Activated naive CD4-positive, alpha-beta T cell treated with anti-CD3 and anti-CD28 coated beads, Interleukin-2, amount 10 ng/mL, durations not matched to agents 7 days and 5 days (primary cell): ENCODE data around the gene WDR18.
A peak's percentile ranks its signal among the peaks of the same experiment; 100 is the strongest.

Experiments
- CTCF ChIA-PET: fragments of 350-600 bp; sonication (Branson Sonifier 250); formaldehyde crosslinking; loops from one replicate; lab custom pipeline; 2021; ENCODE audit warnings: antibody characterized with exemption; lab: Charles Lee
- DNase-seq: peaks from one replicate; pipeline ENCODE4 v3.0.0-alpha.2; 2020
- H3K27ac Mint-ChIP-seq: one replicate; pipeline ENCODE4 v1.8.0; 2021; ENCODE audit warnings: mild to moderate bottlenecking, moderate library complexity, mixed read lengths
- H3K27me3 Mint-ChIP-seq: one replicate; pipeline ENCODE4 v1.8.0; 2021; ENCODE audit warnings: mild to moderate bottlenecking, mixed read lengths
- H3K36me3 Mint-ChIP-seq: one replicate; pipeline ENCODE4 v1.8.0; 2021; ENCODE audit warnings: mixed read lengths
- H3K4me1 Mint-ChIP-seq: one replicate; pipeline ENCODE4 v1.8.0; 2021; ENCODE audit warnings: mixed read lengths
- H3K4me3 Mint-ChIP-seq: one replicate; pipeline ENCODE4 v1.8.0; 2021; ENCODE audit warnings: mild to moderate bottlenecking, moderate library complexity, mixed read lengths
- H3K9me3 Mint-ChIP-seq: one replicate; pipeline ENCODE4 v1.8.0; 2021; ENCODE audit warnings: mixed read lengths

Gene WDR18

DNA sequence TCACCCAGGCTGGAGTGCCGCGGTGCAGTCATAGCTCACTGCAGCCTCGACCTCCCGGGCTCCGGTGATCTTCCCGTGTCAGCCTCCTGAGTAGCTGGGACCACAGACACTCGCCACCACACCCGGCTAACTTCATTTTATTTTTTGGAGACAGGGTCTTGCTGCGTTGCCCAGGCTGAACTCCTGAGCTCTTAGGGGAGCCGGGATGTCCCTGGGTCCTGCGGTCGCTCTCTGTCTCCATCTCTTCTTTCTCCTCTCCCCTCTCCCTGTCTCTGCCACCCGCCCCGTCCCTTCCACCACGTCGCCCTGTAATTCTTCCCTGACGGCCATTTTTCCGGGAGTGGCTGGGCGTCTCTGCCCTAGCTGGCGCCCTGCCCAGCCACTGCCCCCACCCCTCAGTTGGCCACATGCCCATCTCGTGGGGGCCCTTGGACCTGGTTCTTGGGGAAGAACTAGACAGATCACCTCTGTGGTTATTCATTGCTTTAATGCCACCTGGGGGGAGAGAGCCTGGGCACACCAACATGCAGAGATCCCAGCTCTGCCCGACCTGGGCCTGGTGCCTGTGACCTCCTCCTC is 39.4 kb upstream of the WDR18 start:
- H3K9me3 Mint-ChIP-seq: no peaks in the 10 kb centered on the region

DNA sequence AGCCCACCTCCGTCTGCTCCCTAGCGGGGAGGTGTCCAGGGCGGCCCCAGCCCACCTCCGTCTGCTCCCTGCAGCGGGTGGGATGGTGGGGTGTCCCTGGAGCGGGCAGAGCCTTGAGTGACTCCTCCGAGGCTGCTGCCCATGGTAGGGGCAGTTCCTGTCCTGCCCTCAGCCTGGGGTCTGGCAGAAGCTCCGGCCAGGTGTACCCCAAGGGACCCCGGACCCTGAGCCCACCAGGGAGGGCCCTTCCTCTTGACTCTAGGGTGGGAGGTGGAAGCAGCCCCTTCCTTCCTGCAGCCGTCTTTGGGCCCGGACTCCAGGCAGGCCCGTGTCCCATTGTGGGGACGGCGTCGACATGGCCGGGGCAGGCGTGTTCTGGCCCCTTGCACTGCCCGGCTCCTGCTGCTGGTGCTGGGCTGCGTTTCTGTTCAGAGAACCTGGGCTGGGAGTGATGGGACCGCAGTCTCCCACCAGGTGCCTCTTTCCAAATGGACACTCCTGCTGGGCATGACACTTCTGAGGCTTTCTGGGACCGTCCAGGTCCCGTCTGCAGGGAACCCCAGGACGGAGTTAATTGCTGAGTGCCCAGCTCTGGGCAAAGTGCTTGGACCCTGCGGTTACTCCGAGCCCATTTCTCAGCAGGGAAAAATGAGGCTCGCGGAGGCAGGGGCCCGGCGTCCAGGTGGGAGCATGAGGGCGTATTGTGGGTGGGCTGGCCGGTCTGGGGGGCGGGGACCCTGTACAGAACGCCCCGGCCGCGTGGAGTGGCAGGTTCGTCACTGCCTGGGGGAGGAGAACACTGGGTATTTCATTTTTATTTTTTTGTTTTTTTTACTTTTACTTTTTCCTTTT is 38.5 kb upstream of the WDR18 start:
- Mint-ChIP-seq H3K27ac (no peak overlapping the region), H3K36me3 (peaks cover 20% of the 10 kb centered on the region)
- CTCF ChIA-PET: no interaction called here

More for the DNA sequence above, 39.4 kb upstream of the WDR18 start:
- DNase-seq: no peak
- Mint-ChIP-seq H3K27me3 (peaks cover 6% of the 10 kb centered on the region), H3K4me3 (no peak overlapping the region), H3K4me1 (peaks cover 13% of the 10 kb centered on the region), H3K27ac (no peak overlapping the region), H3K36me3 (peaks cover 27% of the 10 kb centered on the region)
- CTCF ChIA-PET: interaction anchor here (1.3 kb wide), 1 partner anchor 37 kb away, joined by 3 read pairs; no protein-coding TSS in a partner anchor

GRCh38 chr19:947090-947706 is 36.9 kb upstream of the WDR18 start:
- peaks cover 15% of the 10 kb centered on the region for H3K36me3 Mint-ChIP-seq

More for the DNA sequence above, 38.5 kb upstream of the WDR18 start:
- Mint-ChIP-seq H3K27me3 (no peaks in the 10 kb centered on the region), H3K9me3 (no peaks in the 10 kb centered on the region), H3K4me3 (no peak overlapping the region), H3K4me1 (peaks cover 7% of the 10 kb centered on the region)
- no peak for DNase-seq

DNA sequence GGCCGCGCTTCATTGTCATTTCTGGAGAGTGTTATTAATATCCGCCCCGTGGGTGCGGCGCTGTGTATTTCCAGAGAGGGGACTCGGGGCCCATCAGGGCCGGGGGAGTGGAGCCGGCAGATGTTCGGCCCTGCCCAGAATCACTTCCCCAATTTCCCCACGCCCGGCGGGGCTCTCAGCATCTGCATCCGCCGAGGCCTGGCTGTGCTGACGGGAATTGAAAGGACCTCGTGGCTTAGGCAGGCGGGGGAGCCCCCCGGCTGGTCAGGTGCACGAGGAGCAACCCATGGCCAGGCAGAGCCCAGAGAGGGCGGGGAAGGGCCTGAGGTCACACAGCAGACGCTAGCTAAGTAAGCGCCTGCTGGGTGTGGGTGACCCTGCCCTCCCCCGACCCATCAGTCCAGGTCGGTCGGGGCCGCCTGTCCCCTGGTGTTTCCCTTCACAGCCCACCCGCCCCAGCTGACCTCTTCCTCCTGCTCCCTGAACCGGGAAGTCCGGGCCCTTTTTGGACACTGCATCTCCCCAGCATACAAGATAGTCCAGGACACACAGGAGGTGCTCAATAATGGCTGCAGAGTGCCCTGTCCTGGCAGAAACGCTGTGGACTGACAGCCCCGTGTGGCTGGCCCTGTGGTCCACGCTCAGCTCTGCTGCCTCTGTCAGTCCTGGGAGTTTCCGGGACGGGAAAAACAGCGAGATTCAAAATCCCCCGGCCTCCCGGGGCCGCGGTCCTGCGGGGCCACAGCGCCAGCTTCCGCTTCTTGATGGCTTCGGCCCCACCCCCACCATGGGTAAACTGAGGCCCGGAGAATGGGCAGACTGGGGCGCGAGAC is 36.2 kb upstream of the WDR18 start:
- no peak for DNase-seq
- Mint-ChIP-seq H3K4me3 (no peak overlapping the region), H3K36me3 (peaks cover 9% of the 10 kb centered on the region), H3K27me3 (no peaks in the 10 kb centered on the region), H3K27ac (no peak overlapping the region), H3K9me3 (no peaks in the 10 kb centered on the region), H3K4me1 (peaks cover 4% of the 10 kb centered on the region)
- CTCF ChIA-PET: no interaction called here

More at GRCh38 chr19:947090-947706, 36.9 kb upstream of the WDR18 start:
- no peaks in the 10 kb centered on the region for H3K9me3 Mint-ChIP-seq
- H3K27me3 Mint-ChIP-seq: no peaks in the 10 kb centered on the region
- no peak for DNase-seq
- no peaks in the 10 kb centered on the region for H3K4me1 Mint-ChIP-seq
- CTCF ChIA-PET: no interaction called here
- no peak overlapping the region for H3K4me3 Mint-ChIP-seq
- H3K27ac Mint-ChIP-seq: no peak overlapping the region

- H3K27ac Mint-ChIP-seq: no peak overlapping the region
- no peaks in the 10 kb centered on the region for H3K9me3 Mint-ChIP-seq
- CTCF ChIA-PET: no interaction called here
- peaks cover 5% of the 10 kb centered on the region for H3K36me3 Mint-ChIP-seq
- H3K27me3 Mint-ChIP-seq: no peaks in the 10 kb centered on the region
- peaks cover 14% of the 10 kb centered on the region for H3K4me1 Mint-ChIP-seq
- no peak overlapping the region for H3K4me3 Mint-ChIP-seq
- DNase-seq: no peak
Measured at GRCh38 chr19:948842-949496, 35.2 kb upstream of the WDR18 start.

DNA sequence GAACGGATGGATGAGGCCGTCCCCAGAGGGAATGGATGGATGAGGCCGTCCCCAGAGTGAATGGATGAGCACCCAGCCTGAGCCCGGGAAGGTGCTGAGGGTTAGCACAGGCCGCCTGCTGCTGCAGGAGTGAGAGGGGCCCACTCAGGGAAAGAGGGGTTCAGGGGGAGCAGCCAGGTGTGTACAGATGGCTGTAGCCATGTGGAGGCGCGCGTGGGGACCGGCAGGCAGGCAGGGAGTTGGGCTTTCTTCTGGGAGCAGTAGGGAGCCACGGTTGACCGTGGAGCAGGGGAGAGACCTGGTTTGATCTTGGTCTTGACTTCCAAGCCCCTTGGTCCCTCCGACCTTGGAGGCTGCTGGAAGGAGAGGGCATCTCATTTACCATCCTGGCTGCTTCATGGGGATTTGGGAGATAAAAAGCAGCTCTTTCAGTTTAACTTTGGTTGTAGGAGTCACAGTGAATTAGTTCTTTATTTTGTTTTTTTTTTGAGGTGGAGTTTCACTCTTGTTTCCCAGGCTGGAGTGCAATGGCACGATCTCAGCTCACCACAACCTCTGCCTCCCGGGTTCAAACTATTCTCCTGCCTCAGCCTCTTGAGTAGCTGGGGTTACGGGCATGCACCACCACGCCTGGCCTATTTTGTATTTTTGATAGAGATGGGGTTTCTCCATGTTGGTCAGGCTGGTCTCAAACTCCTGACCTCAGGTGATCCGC is 33.6 kb upstream of the WDR18 start:
- H3K4me1 Mint-ChIP-seq: peaks cover 14% of the 10 kb centered on the region
- no peak overlapping the region for H3K27ac Mint-ChIP-seq
- CTCF ChIA-PET: no interaction called here

DNA sequence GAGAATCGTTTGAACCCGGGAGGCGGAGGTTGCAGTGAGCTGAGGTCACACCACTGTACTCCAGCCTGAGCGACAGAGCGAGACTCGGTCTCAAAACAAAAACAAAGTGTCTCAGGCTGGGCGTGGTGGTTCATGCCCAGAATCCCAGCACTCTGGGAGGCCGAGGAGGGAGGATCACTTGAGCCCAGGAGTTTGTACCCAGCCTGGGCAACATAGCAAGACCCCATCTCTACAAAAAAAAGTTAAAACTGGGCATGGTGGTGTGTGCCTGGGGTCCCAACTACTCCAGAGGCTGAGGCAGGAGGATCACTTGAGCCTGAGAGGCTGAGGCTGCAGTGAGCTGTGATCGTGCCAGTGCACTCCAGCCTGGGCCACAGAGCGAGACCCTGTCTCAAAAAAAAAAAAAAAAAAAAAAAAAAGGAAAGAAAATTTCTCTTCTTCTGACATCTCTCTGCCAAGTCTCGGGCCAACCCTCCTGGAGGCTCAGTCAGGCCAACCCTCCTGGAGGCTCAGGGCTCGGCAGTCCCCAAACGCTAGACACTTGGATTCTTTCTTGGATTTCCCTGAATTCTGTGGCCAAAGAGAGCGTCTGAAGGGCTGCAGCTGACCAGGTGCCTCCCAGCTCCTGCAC is 32.0 kb upstream of the WDR18 start:
- H3K4me1 Mint-ChIP-seq: peaks cover 14% of the 10 kb centered on the region
- H3K27me3 Mint-ChIP-seq: no peaks in the 10 kb centered on the region
- no peaks in the 10 kb centered on the region for H3K9me3 Mint-ChIP-seq
- DNase-seq: no peak
- H3K4me3 Mint-ChIP-seq: no peak overlapping the region
- no peak overlapping the region for H3K27ac Mint-ChIP-seq
- CTCF ChIA-PET: no interaction called here
- peaks cover under 1% of the 10 kb centered on the region for H3K36me3 Mint-ChIP-seq

More for the DNA sequence above, 33.6 kb upstream of the WDR18 start:
- Mint-ChIP-seq H3K4me3 (no peak overlapping the region), H3K27me3 (no peaks in the 10 kb centered on the region), H3K36me3 (peaks cover 2% of the 10 kb centered on the region), H3K9me3 (no peaks in the 10 kb centered on the region)
- DNase-seq: no peak

DNA sequence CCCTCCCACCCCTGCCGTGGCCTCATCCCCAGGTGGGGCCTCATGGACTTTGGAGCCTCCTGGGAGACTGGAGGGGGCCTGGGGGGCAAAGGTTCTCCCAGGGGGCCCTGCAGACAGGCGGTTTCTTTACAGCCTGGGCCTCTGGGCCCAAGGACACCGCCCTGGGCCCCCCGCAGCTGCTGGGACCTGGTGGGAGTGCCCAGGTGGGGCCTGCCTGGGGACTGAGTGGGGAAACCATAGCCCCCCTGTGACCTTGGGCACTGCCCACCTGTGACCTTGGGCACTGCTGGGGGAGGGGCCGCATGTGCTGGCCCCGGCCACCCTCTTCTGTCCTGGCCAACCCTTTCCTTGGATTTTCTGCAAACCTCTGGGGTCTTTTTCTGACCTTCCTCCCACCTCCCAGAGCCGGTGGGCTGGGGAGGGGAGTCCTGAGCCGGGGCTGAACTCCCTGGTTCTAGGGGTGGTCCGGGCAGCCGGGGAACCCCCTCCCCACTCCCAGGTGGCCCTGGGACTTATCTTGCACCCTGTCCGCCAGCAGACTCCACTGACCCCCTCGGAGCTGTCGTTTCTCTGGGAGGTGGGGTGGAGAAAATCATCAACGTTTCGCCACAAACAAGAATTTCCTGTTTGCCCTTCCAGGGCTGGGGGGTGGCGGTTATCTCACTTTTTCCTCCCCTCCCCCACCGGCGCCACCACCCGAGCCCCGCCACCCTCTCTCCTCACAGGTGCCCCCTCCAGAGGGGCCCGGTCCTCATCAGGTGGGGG is 31.3 kb upstream of the WDR18 start:
- peak; percentile 45 for DNase-seq
- peak overlapping the region; percentile 53 for H3K4me3 Mint-ChIP-seq
- peaks cover 14% of the 10 kb centered on the region for H3K4me1 Mint-ChIP-seq
- no peaks in the 10 kb centered on the region for H3K9me3 Mint-ChIP-seq
- peak overlapping the region; percentile 65 for H3K27ac Mint-ChIP-seq
- no peaks in the 10 kb centered on the region for H3K36me3 Mint-ChIP-seq
- CTCF ChIA-PET: no interaction called here
- H3K27me3 Mint-ChIP-seq: no peaks in the 10 kb centered on the region

GRCh38 chr19:953445-954271 is 30.5 kb upstream of the WDR18 start:
- Mint-ChIP-seq H3K36me3 (no peaks in the 10 kb centered on the region), H3K9me3 (no peaks in the 10 kb centered on the region), H3K27me3 (no peaks in the 10 kb centered on the region), H3K4me3 (peak overlapping the region; percentile 28), H3K4me1 (peaks cover 14% of the 10 kb centered on the region), H3K27ac (no peak overlapping the region)
- no peak for DNase-seq
- CTCF ChIA-PET: no interaction called here

DNA sequence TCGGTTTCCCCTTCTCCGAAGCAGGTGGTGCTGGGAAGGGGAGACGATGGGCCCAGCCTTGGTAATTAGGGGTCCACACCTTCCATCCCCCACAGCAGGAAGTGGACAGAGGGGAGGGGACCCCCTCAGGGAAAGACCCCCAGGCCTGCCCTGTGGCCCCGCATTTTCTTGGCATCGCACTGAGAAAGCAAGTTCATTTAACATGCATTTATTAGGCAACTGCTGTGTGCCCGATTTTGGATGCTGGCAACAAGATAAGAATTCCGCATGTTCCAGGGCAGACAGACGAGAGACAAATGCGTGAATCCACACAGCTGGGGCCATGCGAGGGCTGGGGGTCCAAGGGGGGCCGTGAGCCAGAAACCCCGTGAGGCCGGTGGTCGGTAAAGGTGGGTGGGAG is 29.9 kb upstream of the WDR18 start:
- H3K36me3 Mint-ChIP-seq: peaks cover 2% of the 10 kb centered on the region
- CTCF ChIA-PET: no interaction called here
- peaks cover 17% of the 10 kb centered on the region for H3K4me1 Mint-ChIP-seq
- DNase-seq: no peak
- H3K27me3 Mint-ChIP-seq: no peaks in the 10 kb centered on the region
- H3K9me3 Mint-ChIP-seq: no peaks in the 10 kb centered on the region
- H3K27ac Mint-ChIP-seq: no peak overlapping the region
- H3K4me3 Mint-ChIP-seq: no peak overlapping the region

- Mint-ChIP-seq H3K27ac (no peak overlapping the region), H3K4me3 (no peak overlapping the region)
Measured at GRCh38 chr19:954672-955494, 29.3 kb upstream of the WDR18 start.

More at GRCh38 chr19:954672-955494, 29.3 kb upstream of the WDR18 start:
- Mint-ChIP-seq H3K9me3 (no peaks in the 10 kb centered on the region), H3K4me1 (peaks cover 19% of the 10 kb centered on the region), H3K27me3 (no peaks in the 10 kb centered on the region), H3K36me3 (peaks cover 3% of the 10 kb centered on the region)
- no peak for DNase-seq
- CTCF ChIA-PET: no interaction called here
